GM12874 (cell line): ENCODE results near the gene PNMA8C.

Source experiments
- CTCF ChIP-seq: IDR thresholded peaks from 2 replicates; pipeline ENCODE4 v1.5.1; 2011; ENCODE audit warnings: low read depth, mild to moderate bottlenecking, control low read depth, low read length, moderate library complexity; ENCODE audit not compliant: insufficient read depth

PNMA8C gene

DNA sequence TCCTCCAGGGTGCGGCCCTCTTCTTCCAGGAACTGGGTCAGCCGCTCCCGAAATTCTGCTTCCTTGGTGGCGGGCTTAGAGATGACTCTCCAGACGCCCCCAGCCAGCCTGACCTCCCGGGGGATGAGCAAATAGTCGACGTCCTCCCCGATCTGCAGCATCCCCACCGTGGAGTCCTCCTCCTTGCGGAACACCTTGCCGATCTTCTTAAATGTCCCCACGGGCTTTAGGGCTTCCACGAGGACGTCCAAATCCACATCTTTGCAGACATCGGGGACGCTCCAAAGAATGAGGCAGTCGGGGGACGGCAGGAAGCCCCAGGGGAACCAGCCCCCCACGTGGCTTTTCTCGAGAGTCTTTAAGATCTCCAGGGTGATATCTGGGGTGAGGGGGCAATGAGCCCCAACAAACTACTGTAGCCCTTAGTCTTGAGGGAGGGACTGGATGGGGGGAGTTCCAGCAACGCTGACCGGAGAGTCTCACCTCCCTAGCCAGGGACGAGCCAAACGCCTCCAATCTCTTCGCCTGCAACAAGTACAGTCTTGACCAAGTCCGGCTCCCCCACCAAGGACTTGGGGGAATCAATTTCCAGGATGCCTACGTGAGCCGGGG lies 16.0 kb downstream of the PNMA8C start:
- no peak for TF ChIP-seq CTCF

- TF ChIP-seq CTCF = no peak
Measured at GRCh38 chr19:46411925-46412649, 16.6 kb downstream of the PNMA8C start.

GRCh38 chr19:46411088-46411924 lies 17.4 kb downstream of the PNMA8C start:
- no peak for TF ChIP-seq CTCF

DNA sequence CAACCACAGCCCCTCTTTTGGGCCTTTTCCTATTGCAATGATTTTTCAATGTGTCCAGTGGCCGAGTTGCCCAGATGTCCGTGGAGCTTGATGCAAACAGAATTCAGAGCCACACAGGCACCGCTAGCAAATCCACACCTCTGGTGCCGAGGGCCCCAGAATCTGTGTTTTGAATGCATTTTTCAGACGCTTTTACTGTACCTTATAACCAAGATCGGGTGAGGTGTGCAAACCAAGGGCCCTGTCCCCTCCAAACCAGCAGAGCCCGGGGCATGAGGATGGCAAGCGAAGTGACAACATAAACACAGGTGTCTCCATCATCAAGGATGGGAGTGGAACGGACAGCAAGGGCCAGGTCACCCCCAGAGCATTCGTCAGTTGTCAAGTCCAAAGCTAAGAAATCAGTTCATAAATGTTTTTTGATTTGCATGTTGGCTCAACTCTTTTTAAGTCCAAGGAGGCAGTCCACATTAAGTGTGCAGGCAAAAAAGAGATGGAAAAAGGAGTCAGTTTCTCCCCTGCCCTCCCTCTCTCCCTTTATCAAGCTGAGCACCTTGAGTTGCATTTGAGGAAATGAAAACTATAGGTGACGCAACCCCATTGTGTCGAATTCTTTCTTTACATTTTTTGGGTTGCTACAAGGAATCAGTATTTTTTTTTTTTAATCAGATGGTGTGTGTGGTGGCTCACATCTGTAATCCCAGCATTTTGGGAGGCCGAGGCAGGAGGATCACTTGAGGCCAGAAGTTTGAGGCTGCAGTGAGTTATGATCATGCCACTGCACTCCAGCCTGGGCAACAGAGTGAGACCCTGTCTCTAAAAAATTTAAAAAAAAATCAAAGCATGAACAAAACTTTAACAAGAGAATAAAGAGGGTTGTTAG lies 18.3 kb downstream of the PNMA8C start:
- TF ChIP-seq CTCF = no peak

DNA sequence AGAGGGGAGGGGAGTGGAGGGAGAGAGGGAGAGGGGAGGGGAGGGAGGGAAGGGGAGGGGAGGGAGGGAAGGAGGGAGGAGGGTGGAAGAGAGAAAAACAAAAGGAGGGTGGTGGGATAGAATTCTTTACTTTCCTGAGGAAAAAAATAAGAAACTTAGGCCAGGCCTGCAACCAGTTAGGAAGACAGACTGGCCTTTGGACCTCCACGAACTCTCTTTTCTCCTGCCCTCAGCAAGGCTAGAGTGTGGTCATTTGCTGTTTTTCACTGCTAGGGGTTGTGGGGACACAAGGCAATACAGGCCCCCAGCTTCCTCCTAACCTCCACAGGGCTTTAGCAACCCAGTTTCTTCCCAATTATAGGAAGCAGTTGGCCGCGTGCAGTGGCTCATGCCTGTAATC lies 19.5 kb downstream of the PNMA8C start:
- TF ChIP-seq CTCF = no peak

DNA sequence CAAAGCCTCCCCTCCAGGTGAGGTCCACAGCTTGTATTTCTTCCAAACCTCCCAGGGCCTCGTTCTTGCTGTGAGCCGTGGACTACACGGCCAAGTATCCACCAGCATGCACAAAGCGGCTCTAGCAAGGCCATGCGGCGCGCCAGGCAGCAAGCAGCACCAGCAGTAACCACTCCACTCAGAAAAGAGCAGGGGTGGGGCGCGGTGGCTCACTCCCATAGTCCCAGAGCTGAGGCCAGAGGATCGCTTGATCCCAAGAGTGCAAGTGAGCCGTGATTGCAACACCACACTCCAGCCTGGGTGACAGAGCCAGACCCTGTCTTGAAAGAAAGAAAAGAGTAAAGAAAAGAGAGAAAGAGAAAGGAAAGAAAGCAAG lies 20.1 kb downstream of the PNMA8C start:
- no peak for TF ChIP-seq CTCF
